Osteoblast (primary cell): Measurements from ENCODE around the gene ENPP3. TPM values are rescaled to one million over a fixed set of nuclear protein-coding genes. Genes with fewer than 3 reads are reported as not detected.

ENCODE experiments used
- DNase-seq: peaks from one replicate; pipeline ENCODE4 v3.0.0; 2011; ENCODE audit warnings: low spot score, mixed read lengths; ENCODE audit not compliant: insufficient read length; ENCODE audit errors: missing footprints
- H2AFZ ChIP-seq: 2 replicates; pipeline ENCODE4 v1.6.0; 2011; ENCODE audit warnings: mild to moderate bottlenecking, low read length
- H3K27ac ChIP-seq: 2 replicates; pipeline ENCODE4 v1.5.1; 2011; ENCODE audit warnings: mild to moderate bottlenecking, low read depth, low read length, moderate library complexity
- H3K27me3 ChIP-seq: 2 replicates; pipeline ENCODE4 v1.6.0; 2012; ENCODE audit warnings: mild to moderate bottlenecking, control low read depth, inconsistent platforms, low read length, moderate library complexity; ENCODE audit not compliant: insufficient read depth
- H3K36me3 ChIP-seq: 2 replicates; pipeline ENCODE4 v1.5.1; 2011; ENCODE audit warnings: mild to moderate bottlenecking, low read length, control low read depth, moderate library complexity; ENCODE audit not compliant: insufficient read depth
- H3K4me1 ChIP-seq: 2 replicates; pipeline ENCODE4 v1.5.1; 2011; ENCODE audit warnings: mild to moderate bottlenecking, low read length, control low read depth, moderate library complexity; ENCODE audit not compliant: insufficient read depth
- H3K4me2 ChIP-seq: 2 replicates; pipeline ENCODE4 v1.6.0; 2011; ENCODE audit warnings: mild to moderate bottlenecking, low read length; ENCODE audit not compliant: insufficient read depth
- H3K4me3 ChIP-seq: fragments of 200-600 bp; sonication (generic); 3 replicates; pipeline ENCODE4 v1.5.1; 2012; ENCODE audit warnings: mild to moderate bottlenecking, low read length, inconsistent platforms; ENCODE audit not compliant: insufficient read depth
- H3K79me2 ChIP-seq: 2 replicates; pipeline ENCODE4 v1.6.0; 2012; ENCODE audit warnings: mild to moderate bottlenecking, low read length, control low read depth, inconsistent platforms; ENCODE audit not compliant: insufficient read depth
- H3K9me3 ChIP-seq: 2 replicates; pipeline ENCODE4 v1.5.1; 2011; ENCODE audit warnings: low read depth, low read length, control low read depth
- H4K20me1 ChIP-seq: 2 replicates; pipeline ENCODE4 v1.6.0; 2012; ENCODE audit warnings: mild to moderate bottlenecking, low read length, control low read depth; ENCODE audit not compliant: insufficient read depth
- CTCF ChIP-seq: IDR thresholded peaks from 2 replicates; pipeline ENCODE4 v1.5.1; 2011; ENCODE audit warnings: mild to moderate bottlenecking, low read depth, low read length, moderate library complexity; ENCODE audit errors: extremely low read depth
- total RNA-seq: library from RNA; depleted of rRNA; stranded (reverse); fragments of >200 nt; gene quantifications from 2 replicates; pipeline ENCODE4 v1.2.3, GENCODE V29; 2012

The ENPP3 gene
- total RNA-seq, 1 donor: not detected

- H2AFZ ChIP-seq: no peak overlapping the region
- H3K4me2 ChIP-seq: no peak overlapping the region
- H3K36me3 ChIP-seq: no peaks in the 10 kb centered on the region
- DNase-seq: no peak
- H3K9me3 ChIP-seq: no peaks in the 10 kb centered on the region
- H3K27me3 ChIP-seq: no peaks in the 10 kb centered on the region
- H3K4me3 ChIP-seq: no peak overlapping the region
- TF ChIP-seq CTCF: no peak
- no peak overlapping the region for H3K27ac ChIP-seq
- peaks cover 33% of the 10 kb centered on the region for H3K4me1 ChIP-seq
- H4K20me1 ChIP-seq: no peaks in the 10 kb centered on the region
- no peaks in the 10 kb centered on the region for H3K79me2 ChIP-seq
Measured at GRCh38 chr6:131766631-131767030, 129.5 kb downstream of the ENPP3 start.

- H3K4me1 ChIP-seq: peaks cover 24% of the 10 kb centered on the region
Measured at GRCh38 chr6:131768964-131769363, 131.9 kb downstream of the ENPP3 start.

GRCh38 chr6:131769385-131770141 is 132.5 kb downstream of the ENPP3 start:
- H2AFZ ChIP-seq: no peak overlapping the region
- H3K79me2 ChIP-seq: no peaks in the 10 kb centered on the region
- DNase-seq: no peak
- no peaks in the 10 kb centered on the region for H4K20me1 ChIP-seq
- no peaks in the 10 kb centered on the region for H3K36me3 ChIP-seq
- H3K4me2 ChIP-seq: no peak overlapping the region
- H3K27ac ChIP-seq: no peak overlapping the region
- TF ChIP-seq CTCF: no peak
- no peaks in the 10 kb centered on the region for H3K9me3 ChIP-seq
- H3K27me3 ChIP-seq: no peaks in the 10 kb centered on the region
- H3K4me1 ChIP-seq: peaks cover 19% of the 10 kb centered on the region
- H3K4me3 ChIP-seq: no peak overlapping the region

More at GRCh38 chr6:131768964-131769363, 131.9 kb downstream of the ENPP3 start:
- Histone ChIP-seq H3K36me3 (no peaks in the 10 kb centered on the region), H3K79me2 (no peaks in the 10 kb centered on the region), H3K9me3 (no peaks in the 10 kb centered on the region), H3K27me3 (no peaks in the 10 kb centered on the region), H3K27ac (no peak overlapping the region), H3K4me3 (no peak overlapping the region), H2AFZ (no peak overlapping the region), H4K20me1 (no peaks in the 10 kb centered on the region), H3K4me2 (no peak overlapping the region)
- no peak for TF ChIP-seq CTCF
- no peak for DNase-seq

GRCh38 chr6:131770776-131771175 is 133.7 kb downstream of the ENPP3 start:
- Histone ChIP-seq H3K4me1 (peaks cover 7% of the 10 kb centered on the region), H3K4me3 (no peak overlapping the region), H2AFZ (peak overlapping the region; percentile 33), H3K36me3 (no peaks in the 10 kb centered on the region), H3K9me3 (no peaks in the 10 kb centered on the region), H4K20me1 (no peaks in the 10 kb centered on the region), H3K4me2 (no peak overlapping the region), H3K79me2 (no peaks in the 10 kb centered on the region), H3K27me3 (no peaks in the 10 kb centered on the region), H3K27ac (no peak overlapping the region)
- TF ChIP-seq CTCF: no peak
- no peak for DNase-seq
